ENCODE data around the gene PUM1.
"Not testable (repeated sequence)": the region's sequence is repeated elsewhere in the genome, so short reads cannot be mapped to it uniquely, and the experiment has no call there.

PUM1 gene

GRCh38 chr1:30957560-30958222 is 107.8 kb downstream of the PUM1 start:
- no peak for DNase-seq

DNA sequence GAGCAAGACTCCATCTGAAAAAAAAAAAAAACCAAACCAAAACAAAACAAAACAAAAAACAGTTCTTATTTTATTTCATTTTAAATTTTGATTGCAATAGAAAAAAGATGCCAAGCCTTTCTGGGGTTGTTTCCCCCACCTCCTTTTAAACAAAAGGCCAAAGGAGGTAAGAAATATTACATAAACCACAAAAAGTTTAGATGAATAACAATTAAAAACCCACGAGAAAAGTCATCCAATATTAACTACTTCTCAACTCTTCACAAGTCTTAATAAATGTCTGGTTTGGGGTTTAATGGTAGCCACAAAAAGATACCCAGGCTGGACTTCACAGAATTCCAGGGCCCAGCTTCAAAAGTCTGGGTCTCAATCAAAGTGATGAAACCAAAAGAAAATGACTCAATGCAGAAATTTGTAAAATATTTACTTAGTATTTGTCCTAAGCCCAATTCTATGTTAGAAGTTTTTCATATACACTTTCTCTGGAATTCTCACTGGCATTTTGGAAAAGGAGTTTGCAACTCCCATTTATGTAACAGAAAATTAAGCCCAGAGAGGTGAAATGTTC is 110.0 kb downstream of the PUM1 start:
- DNase-seq: no peak

DNA sequence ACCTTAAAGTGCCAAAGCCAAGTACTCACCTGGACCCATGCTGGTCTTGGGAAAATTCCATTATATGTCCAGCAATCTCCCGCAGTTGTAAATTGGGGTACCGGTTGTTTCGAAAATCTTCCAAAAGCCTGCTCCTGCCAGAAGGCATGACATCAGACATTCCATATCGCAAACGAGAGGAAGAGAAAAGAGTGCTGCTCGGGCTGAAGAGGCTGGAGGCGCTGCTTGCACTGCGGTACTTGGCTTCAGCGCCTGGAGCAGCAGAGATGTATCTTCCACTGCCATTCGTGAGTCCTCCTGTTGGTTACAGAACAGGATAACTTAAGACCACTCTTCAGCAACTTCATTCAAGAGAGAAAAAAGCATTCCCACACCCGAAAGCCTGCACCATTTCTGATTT is 111.8 kb downstream of the PUM1 start:
- no peak for DNase-seq

DNA sequence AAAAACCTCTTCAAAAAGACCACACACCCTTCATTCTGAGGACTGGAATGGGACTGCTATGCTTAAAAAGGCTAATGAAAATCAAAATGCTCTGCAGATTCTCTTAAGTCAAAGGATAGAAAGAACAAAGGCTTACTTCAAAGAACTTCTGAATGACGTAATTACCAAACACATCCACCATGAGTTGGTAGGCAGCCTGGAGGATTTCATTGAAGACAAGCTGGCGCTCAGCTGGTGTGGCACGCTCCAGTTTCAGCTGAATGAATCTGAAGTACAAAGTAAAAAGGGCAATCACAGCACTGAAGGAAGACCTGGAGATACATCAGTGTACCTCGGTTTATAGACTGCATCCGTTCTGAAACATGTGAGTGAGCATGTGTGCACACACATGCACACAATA is 113.4 kb downstream of the PUM1 start:
- DNase-seq: no peak

DNA sequence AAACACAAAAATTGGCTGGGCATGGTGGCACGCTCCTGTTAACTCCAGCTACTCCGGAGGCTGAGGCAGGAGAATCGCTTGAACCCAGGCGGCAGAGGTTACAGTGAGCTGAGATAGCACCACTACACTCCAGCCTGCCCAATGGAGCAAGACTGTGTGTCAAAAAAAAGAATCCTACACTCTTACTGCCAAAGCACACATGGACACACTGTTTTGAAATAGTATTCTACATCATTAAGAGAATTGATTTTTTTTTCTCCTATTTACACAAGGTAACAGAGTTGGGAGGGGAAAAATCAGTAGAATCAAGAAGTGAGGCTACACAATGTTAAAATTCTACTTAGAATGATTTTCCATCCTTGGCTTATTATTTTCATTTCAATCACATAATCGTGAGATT is 114.8 kb downstream of the PUM1 start:
- no peak for DNase-seq

DNA sequence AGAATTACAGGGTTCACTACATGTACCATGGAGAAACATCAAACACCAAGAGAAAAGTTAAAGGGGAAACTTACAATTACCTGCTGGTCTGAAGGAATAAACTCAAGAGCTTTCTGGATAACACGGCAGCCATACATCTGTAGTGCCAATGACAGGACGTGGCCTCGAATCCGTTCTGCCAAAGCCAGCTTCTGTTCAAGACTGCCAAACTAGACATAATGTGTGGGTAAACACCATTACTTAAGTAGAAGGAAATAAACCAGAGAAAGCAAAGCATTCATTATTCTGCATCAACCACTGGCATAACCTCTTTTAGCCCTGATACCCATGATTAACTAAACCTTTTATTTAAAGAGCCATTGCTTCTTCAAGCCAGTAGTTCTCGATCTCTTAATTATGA is 115.5 kb downstream of the PUM1 start:
- DNase-seq: no peak

DNA sequence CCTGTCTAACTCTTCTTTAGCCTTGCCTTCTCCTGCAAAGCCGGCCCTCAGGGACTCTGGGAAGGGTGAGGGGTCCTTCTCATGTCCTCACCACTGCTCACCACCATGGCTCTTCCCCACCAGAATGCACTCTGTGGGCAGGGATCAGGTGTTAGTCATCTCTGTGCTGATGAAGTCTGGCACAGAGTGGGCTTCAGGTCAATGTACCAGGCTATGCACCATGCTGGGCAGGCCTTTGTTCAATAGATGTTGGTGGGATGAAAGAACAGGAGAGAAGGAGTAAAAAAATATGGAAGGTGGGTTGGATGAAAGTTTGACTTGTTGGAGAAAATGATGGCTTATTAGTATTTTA is 116.1 kb downstream of the PUM1 start:
- not testable (repeated sequence) for DNase-seq

DNA sequence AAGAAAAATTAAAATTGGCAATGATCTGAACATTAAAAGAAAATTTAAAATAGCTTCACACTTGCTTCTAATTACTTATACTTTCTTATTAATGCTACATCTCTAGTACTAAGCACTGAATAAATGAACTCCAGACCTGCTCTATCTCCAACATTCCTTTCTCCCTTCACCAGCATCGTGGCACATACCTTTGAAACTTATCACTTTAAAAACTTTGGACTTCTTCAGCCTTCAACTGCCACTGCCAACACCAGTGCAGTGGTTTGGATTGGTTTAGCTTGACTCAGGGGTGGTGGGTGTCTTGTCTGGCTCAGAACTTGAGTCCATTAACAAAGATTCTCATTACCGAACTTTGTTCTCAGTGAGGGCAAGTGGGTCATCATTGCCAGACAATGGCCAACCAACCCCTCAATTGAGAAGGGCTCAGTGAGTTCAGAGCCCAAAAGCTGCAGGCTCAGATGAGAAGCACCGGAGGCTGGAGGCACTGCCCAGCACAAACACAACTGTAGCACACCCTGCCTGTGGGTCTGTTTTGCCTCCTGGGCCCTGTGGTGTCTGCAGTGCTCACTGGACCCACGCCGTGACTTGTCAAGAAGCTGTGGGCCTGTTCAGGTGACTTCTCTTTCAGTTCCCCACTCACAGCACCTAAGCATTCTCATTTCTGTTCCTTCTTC is 116.6 kb downstream of the PUM1 start:
- DNase-seq: not testable (repeated sequence)

- no peak for DNase-seq
Observed at GRCh38 chr1:30948278-30948677, 117.2 kb downstream of the PUM1 start.

GRCh38 chr1:30947212-30947611 is 118.3 kb downstream of the PUM1 start:
- DNase-seq: no peak

GRCh38 chr1:30942326-30942963 is 123.1 kb downstream of the PUM1 start:
- no peak for DNase-seq

DNA sequence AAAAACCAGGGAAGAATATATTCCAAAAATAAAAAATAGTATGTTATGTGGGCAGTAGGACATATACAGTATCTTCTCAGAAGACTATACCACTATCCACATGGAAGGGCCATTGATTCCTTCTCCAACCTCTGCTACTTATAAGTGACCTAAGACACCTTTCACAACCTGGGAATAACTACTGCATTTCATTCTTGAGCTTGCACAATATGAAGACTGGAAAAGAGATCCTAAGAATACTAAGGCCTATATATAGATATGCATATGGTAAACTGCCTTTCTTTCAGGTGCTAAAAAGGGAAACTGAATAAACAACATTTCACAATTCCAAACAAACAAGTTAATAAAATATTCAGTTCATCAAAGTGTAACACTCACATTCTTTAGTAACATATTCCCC is 125.0 kb downstream of the PUM1 start:
- no peak for DNase-seq

- no peak for DNase-seq
Observed at GRCh38 chr1:30936541-30937171, 128.9 kb downstream of the PUM1 start.

DNA sequence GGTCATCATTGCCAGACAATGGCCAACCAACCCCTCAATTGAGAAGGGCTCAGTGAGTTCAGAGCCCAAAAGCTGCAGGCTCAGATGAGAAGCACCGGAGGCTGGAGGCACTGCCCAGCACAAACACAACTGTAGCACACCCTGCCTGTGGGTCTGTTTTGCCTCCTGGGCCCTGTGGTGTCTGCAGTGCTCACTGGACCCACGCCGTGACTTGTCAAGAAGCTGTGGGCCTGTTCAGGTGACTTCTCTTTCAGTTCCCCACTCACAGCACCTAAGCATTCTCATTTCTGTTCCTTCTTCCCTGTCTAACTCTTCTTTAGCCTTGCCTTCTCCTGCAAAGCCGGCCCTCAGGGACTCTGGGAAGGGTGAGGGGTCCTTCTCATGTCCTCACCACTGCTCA is 129.8 kb downstream of the PUM1 start:
- not testable (repeated sequence) for DNase-seq

- DNase-seq: peak; percentile 54
Observed at GRCh38 chr1:30934613-30935012, 130.9 kb downstream of the PUM1 start.

- no peak for DNase-seq
Observed at GRCh38 chr1:30933874-30934252, 131.7 kb downstream of the PUM1 start.

DNA sequence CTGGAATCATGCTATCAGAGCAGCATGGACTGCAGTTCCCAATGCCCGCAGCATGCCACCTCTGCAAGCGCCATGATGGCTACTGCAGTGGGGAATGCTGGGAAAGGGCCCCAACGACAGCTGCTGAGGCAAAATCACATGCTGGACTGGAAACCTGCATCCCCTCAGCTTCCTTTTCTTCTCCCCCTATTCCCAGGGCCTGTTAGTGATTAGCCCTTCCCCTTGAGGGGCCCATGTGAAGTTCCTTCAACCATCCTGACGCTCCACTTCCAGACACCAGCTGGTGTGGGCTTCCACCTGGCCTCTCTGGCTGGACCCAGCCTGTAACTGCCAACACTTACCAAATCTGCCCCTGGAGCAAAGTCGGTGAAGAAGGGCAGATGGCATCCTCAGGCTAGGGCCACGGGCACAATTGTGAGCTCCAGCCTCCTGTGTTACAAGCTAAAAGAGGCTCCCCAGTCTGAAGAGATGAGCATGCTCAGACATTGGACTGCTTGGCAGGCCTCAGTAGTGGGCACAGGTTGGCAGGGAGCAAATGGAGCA is 134.8 kb downstream of the PUM1 start:
- no peak for DNase-seq

- no peak for DNase-seq
Observed at GRCh38 chr1:30929944-30930525, 135.5 kb downstream of the PUM1 start.

- no peak for DNase-seq
Observed at GRCh38 chr1:30929135-30929889, 136.2 kb downstream of the PUM1 start.

DNA sequence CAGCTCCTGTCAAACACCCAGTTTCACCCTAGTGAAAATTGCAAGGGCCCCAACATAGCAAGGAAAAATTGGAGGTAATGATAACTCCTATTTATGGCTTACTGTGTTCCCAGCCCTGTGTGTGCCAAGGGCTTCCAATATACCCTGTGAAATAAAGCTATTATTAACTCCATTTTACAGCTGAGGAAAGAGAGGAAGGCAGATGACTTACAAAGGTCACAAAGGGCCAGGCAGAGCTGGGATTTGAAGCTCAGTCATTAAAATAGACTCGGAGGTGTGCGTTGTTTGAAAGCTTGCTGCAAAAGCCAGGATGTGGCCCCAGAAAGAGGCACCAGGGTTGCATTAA is 136.8 kb downstream of the PUM1 start:
- no peak for DNase-seq

- no peak for DNase-seq
Observed at GRCh38 chr1:30928171-30928570, 137.3 kb downstream of the PUM1 start.

GRCh38 chr1:30927448-30927847 is 138.1 kb downstream of the PUM1 start:
- no peak for DNase-seq
